ENCODE results near the gene TBC1D9. TPM values are rescaled to one million over a fixed set of nuclear protein-coding genes. Genes with fewer than 3 reads are reported as not detected.

TBC1D9 gene
- total and polyA plus RNA-seq, 4 donors, result 9.0 to 52.6 (median 24.5) TPM

DNA sequence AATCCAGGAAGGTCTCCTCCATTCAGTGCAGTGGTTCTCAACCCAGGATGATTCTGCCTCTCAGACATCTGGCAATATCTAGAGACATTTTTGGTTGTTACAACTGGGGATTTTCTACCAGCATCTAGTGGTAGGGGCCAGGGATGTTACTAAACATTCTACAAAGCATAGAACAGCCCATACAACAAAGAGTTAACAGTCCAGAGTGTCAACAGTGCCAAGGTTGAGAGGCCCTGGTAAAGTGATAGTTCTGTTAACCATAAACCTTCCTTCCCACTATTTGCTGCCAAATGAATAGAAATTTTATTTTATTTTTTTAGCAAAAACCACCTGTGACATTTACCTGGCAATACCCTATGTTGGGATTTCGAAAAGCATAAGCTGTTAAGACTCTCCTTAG, 94.6 kb downstream of the TBC1D9 start:
- peaks cover 9 to 52% (median 26%) of the 10 kb centered on the region in 4 donors for H3K36me3 ChIP-seq (ENCODE audit: control insufficient read depth in 4 of 4, insufficient read depth in 4 of 4, low read length in 4 of 4)
- 88 to 95% methylated on average over 1 of the region's 1 CpG for WGBS, 2 donors
- no peak overlapping the region for H3K27ac ChIP-seq (ENCODE audit: low read depth in 1 of 2, low read length in 1 of 2)

DNA sequence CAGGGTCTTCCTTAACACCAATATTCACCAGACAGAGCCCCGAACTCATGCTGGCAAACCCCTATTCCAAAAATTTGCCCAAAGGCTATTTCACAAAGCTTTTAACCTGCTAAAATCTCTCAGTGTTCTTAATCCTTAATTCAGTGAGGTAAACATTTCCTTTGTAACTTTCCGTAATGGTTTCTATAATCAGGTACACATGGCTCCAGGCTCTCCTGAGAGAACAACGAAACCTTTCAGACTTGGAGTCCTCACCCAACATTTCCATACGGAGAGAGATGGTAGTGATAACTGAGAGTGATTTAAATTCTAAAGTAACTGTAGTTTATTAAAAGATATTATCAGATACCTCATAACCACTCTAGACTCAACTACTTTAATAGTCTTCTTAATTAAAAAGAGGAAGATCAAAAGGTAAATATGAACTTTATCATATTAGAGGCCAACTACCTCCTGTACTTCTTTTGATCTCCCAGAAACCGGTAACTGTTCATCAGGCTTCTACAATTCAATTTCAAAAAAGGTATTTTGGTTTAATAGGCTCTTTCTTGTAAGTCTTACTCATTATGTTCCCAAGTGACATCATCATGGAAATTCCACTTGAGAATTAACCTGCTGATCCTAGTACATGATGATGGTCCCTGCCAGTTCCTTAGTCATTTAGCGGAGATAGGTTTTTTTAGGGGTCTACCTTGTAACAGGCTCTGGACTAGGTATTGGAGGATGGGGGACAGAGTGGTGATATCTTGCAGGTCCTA, 96.1 kb downstream of the TBC1D9 start:
- H3K27ac ChIP-seq (ENCODE audit: low read depth in 1 of 2, low read length in 1 of 2), result no peak overlapping the region

More for the DNA sequence above, 94.6 kb downstream of the TBC1D9 start:
- Histone ChIP-seq H3K9ac (ENCODE audit: insufficient read depth in 1 of 2, low read length in 2 of 2) (no peak overlapping the region), H3K4me1 (ENCODE audit: control insufficient read depth in 5 of 5, insufficient read depth in 5 of 5, low read length in 5 of 5) (no peaks in the 10 kb centered on the region), H3K4me3 (no peak overlapping the region), H3K9me3 (ENCODE audit: control insufficient read depth in 4 of 4, insufficient read depth in 3 of 4, low read length in 3 of 4) (no peaks in the 10 kb centered on the region), H3K27me3 (ENCODE audit: control insufficient read depth in 3 of 3, insufficient read depth in 3 of 3, low read length in 2 of 3) (no peaks in the 10 kb centered on the region)
- no peak for DNase-seq
- ATAC-seq (ENCODE audit: insufficient read depth, low FRiP score), result no peak
- TF ChIP-seq, protein P1, sequence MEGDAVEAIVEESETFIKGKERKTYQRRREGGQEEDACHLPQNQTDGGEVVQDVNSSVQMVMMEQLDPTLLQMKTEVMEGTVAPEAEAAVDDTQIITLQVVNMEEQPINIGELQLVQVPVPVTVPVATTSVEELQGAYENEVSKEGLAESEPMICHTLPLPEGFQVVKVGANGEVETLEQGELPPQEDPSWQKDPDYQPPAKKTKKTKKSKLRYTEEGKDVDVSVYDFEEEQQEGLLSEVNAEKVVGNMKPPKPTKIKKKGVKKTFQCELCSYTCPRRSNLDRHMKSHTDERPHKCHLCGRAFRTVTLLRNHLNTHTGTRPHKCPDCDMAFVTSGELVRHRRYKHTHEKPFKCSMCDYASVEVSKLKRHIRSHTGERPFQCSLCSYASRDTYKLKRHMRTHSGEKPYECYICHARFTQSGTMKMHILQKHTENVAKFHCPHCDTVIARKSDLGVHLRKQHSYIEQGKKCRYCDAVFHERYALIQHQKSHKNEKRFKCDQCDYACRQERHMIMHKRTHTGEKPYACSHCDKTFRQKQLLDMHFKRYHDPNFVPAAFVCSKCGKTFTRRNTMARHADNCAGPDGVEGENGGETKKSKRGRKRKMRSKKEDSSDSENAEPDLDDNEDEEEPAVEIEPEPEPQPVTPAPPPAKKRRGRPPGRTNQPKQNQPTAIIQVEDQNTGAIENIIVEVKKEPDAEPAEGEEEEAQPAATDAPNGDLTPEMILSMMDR (IDR thresholded peaks at IDR 0.05; ENCODE audit: control extremely low read depth, extremely low read depth), result no peak

DNA sequence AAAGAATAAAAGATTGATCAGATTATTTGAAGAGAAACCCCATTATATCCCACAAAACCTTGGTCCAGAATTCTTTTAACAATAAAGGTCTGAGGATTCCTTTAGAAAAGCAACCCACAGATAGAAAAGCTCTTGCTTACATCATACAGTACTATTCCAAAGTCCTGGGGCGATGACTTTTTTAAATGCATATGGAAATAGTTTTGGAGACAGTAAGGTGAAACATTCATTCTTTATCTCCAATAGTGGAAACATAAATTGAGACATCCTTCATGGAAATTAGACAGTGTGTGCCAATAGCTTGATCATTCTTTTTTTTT, 101.7 kb downstream of the TBC1D9 start:
- peaks cover 26 to 45% (median 29%) of the 10 kb centered on the region in 4 donors for H3K36me3 ChIP-seq (ENCODE audit: control insufficient read depth in 4 of 4, insufficient read depth in 4 of 4, low read length in 4 of 4)
- TF ChIP-seq, protein P1 (IDR thresholded peaks at IDR 0.05; ENCODE audit: control extremely low read depth, extremely low read depth), result no peak

More for the DNA sequence above, 96.1 kb downstream of the TBC1D9 start:
- 95 to 98% methylated on average over 6 of the region's 6 CpGs for WGBS, 2 donors
- Histone ChIP-seq H3K4me1 (ENCODE audit: control insufficient read depth in 5 of 5, insufficient read depth in 5 of 5, low read length in 5 of 5) (no peaks in the 10 kb centered on the region), H3K36me3 (ENCODE audit: control insufficient read depth in 4 of 4, insufficient read depth in 4 of 4, low read length in 4 of 4) (peaks cover 19 to 62% (median 34%) of the 10 kb centered on the region in 4 donors), H3K9ac (ENCODE audit: insufficient read depth in 1 of 2, low read length in 2 of 2) (no peak overlapping the region), H3K27me3 (ENCODE audit: control insufficient read depth in 3 of 3, insufficient read depth in 3 of 3, low read length in 2 of 3) (no peaks in the 10 kb centered on the region), H3K4me3 (no peak overlapping the region), H3K9me3 (ENCODE audit: control insufficient read depth in 4 of 4, insufficient read depth in 3 of 4, low read length in 3 of 4) (no peaks in the 10 kb centered on the region)
- DNase-seq, result no peak
- ATAC-seq (ENCODE audit: insufficient read depth, low FRiP score), result no peak
- TF ChIP-seq, protein P1 (IDR thresholded peaks at IDR 0.05; ENCODE audit: control extremely low read depth, extremely low read depth), result no peak

More for the DNA sequence above, 101.7 kb downstream of the TBC1D9 start:
- Histone ChIP-seq H3K4me1 (ENCODE audit: control insufficient read depth in 5 of 5, insufficient read depth in 5 of 5, low read length in 5 of 5) (peaks cover 0 to 9% (median 0%) of the 10 kb centered on the region in 5 donors), H3K9ac (ENCODE audit: insufficient read depth in 1 of 2, low read length in 2 of 2) (no peak overlapping the region), H3K9me3 (ENCODE audit: control insufficient read depth in 4 of 4, insufficient read depth in 3 of 4, low read length in 3 of 4) (no peaks in the 10 kb centered on the region), H3K27ac (ENCODE audit: low read depth in 1 of 2, low read length in 1 of 2) (no peak overlapping the region), H3K27me3 (ENCODE audit: control insufficient read depth in 3 of 3, insufficient read depth in 3 of 3, low read length in 2 of 3) (no peaks in the 10 kb centered on the region), H3K4me3 (no peak overlapping the region)
- ATAC-seq (ENCODE audit: insufficient read depth, low FRiP score) (no peak), DNase-seq (no peak)
- 96 to 97% methylated on average over 1 of the region's 1 CpG for WGBS, 2 donors
